AG04450 (cell line): Measurements from ENCODE around the gene MICAL3. TPM values are rescaled to one million over a fixed set of nuclear protein-coding genes. Genes with fewer than 3 reads are reported as not detected.
A peak's percentile ranks its signal among the peaks of the same experiment; 100 is the strongest.

ENCODE experiments used
- CTCF ChIA-PET: fragments of 300-600, 350-600 bp; formaldehyde crosslinking; extraction: SDS; loops from one replicate; lab custom pipeline; 2022; ENCODE audit warnings: antibody characterized with exemption, inconsistent platforms; lab: Charles Lee
- POLR2A ChIA-PET: fragments of 350-600 bp; formaldehyde crosslinking; extraction: SDS; loops from one replicate; lab custom pipeline; 2021; ENCODE audit warnings: antibody characterized with exemption, inconsistent platforms; lab: Yijun Ruan, JAX
- DNase-seq: peaks from one replicate; pipeline ENCODE4 v3.0.0-alpha.2; 2011; ENCODE audit warnings: low read depth, low spot score
- H3K27ac ChIP-seq: one replicate; pipeline ENCODE4 v1.5.1; 2012; ENCODE audit warnings: low read depth, low read length, control low read depth
- H3K27me3 ChIP-seq: one replicate; pipeline ENCODE4 v1.6.0; 2012; ENCODE audit warnings: low read length; ENCODE audit not compliant: control insufficient read depth, insufficient read depth
- H3K4me3 ChIP-seq: 2 replicates; pipeline ENCODE4 v1.5.1; 2011; ENCODE audit warnings: mild to moderate bottlenecking, low read depth, low read length, control low read depth
- H3K9me3 ChIP-seq: 2 replicates; pipeline ENCODE4 v1.5.1; 2012; ENCODE audit warnings: low read length; ENCODE audit not compliant: control insufficient read depth, insufficient read depth
- CTCF ChIP-seq: IDR thresholded peaks from 2 replicates; pipeline ENCODE4 v1.5.1; 2011; ENCODE audit warnings: low read depth, low read length, control low read depth, inconsistent platforms
- polyA plus RNA-seq: library from polyadenylated mRNA; depleted of rRNA; stranded (reverse); fragments of >200 nt; gene quantifications from 2 replicates; pipeline ENCODE4 v1.2.3, GENCODE V29; 2011

Gene MICAL3
- polyA plus RNA-seq, 1 experiment, result 17.8 TPM

GRCh38 chr22:17973217-17973616 lies 51.1 kb downstream of the MICAL3 start:
- H3K27ac ChIP-seq, result peak overlapping the region; percentile 84
- POLR2A ChIA-PET, result no interaction called here
- no peak overlapping the region for H3K4me3 ChIP-seq
- TF ChIP-seq CTCF, result no peak
- H3K27me3 ChIP-seq, result no peaks in the 10 kb centered on the region
- CTCF ChIA-PET, result interaction anchor here (1.2 kb wide), 1 partner anchor 8 kb away, joined by 3 read pairs; no protein-coding TSS in a partner anchor
- no peak for DNase-seq
- H3K9me3 ChIP-seq, result no peaks in the 10 kb centered on the region

- Histone ChIP-seq H3K27ac (peak overlapping the region; percentile 90), H3K9me3 (no peaks in the 10 kb centered on the region), H3K27me3 (no peaks in the 10 kb centered on the region), H3K4me3 (no peak overlapping the region)
- no peak for TF ChIP-seq CTCF
- DNase-seq, result peak; percentile 64
- ChIA-PET POLR2A (interaction anchor here (0.7 kb wide), 1 partner anchor 15 kb away, joined by 4 read pairs; no protein-coding TSS in a partner anchor), CTCF (interaction anchor here (1.0 kb wide), 1 partner anchor 103 kb away, joined by 5 read pairs; no protein-coding TSS in a partner anchor)
Measured at GRCh38 chr22:17972385-17973191, 51.8 kb downstream of the MICAL3 start.

GRCh38 chr22:17971711-17972110 lies 52.6 kb downstream of the MICAL3 start:
- TF ChIP-seq CTCF, result no peak
- Histone ChIP-seq H3K4me3 (no peak overlapping the region), H3K9me3 (no peaks in the 10 kb centered on the region), H3K27me3 (no peaks in the 10 kb centered on the region), H3K27ac (peak overlapping the region; percentile 57)
- DNase-seq, result no peak
- ChIA-PET CTCF (interaction anchor here (1.0 kb wide), 1 partner anchor 104 kb away, joined by 5 read pairs; no protein-coding TSS in a partner anchor), POLR2A (no interaction called here)

- Histone ChIP-seq H3K9me3 (no peaks in the 10 kb centered on the region), H3K4me3 (no peak overlapping the region), H3K27me3 (no peaks in the 10 kb centered on the region), H3K27ac (peak overlapping the region; percentile 95)
- ChIA-PET POLR2A (interaction anchor here (0.5 to 1.3 kb wide), 4 partner anchors 10 to 402 kb away, joined by 3 to 6 read pairs (median 4); partner anchors contain the start of gene PEX26), CTCF (interaction anchor here (0.8 kb wide), 1 partner anchor 53 kb away, joined by 4 read pairs; no protein-coding TSS in a partner anchor)
- no peak for TF ChIP-seq CTCF
- DNase-seq, result no peak
Measured at GRCh38 chr22:17970201-17970708, 54.1 kb downstream of the MICAL3 start.
